D721Med (cell line): ENCODE results near the gene NFKBIZ.

Experiments
- DNase-seq: peaks from one replicate; pipeline ENCODE4 v3.0.0; 2011; ENCODE audit warnings: low spot score; ENCODE audit not compliant: insufficient read length
- FAIRE-seq: peaks from 2 replicates; lab custom pipeline; 2011; peaks lifted over from hg19 to GRCh38; lab: Jason Lieb, UNC
- TF ChIP-seq, protein P1 (sequence below): IDR thresholded peaks from 2 replicates; pipeline ENCODE4 v1.5.1; 2012; ENCODE audit warnings: mild to moderate bottlenecking, control low read depth; ENCODE audit not compliant: insufficient read depth; ENCODE audit errors: missing control alignments

The NFKBIZ gene

DNA sequence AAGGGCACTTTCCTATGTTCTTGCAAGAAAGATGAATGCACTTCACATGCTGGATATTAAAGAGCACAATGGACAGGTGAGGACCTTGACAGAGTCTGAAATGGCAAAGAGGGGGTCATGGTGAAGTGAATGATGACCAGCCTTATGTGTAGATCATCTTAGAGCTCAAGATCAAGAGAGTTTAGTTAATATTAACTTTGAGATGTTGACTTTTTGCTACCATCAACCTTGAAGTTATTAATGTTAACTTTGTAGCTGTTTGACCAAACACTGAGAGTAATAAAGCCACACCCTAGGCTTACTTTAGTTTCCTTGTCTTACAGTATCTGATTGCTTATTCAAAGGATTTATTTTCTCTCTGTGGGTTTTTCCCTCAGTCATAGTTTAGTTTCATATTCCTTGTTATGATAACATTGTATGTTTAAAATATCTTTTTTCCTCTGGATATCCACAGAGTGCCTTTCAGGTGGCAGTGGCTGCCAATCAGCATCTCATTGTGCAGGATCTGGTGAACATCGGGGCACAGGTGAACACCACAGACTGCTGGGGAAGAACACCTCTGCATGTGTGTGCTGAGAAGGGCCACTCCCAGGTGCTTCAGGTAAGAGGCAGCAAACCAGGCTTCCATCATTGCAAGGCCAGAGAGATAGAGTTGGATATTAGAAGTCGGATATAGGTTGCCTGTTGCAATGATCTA, 5.4 kb downstream of the NFKBIZ start:
- TF ChIP-seq, protein P1, sequence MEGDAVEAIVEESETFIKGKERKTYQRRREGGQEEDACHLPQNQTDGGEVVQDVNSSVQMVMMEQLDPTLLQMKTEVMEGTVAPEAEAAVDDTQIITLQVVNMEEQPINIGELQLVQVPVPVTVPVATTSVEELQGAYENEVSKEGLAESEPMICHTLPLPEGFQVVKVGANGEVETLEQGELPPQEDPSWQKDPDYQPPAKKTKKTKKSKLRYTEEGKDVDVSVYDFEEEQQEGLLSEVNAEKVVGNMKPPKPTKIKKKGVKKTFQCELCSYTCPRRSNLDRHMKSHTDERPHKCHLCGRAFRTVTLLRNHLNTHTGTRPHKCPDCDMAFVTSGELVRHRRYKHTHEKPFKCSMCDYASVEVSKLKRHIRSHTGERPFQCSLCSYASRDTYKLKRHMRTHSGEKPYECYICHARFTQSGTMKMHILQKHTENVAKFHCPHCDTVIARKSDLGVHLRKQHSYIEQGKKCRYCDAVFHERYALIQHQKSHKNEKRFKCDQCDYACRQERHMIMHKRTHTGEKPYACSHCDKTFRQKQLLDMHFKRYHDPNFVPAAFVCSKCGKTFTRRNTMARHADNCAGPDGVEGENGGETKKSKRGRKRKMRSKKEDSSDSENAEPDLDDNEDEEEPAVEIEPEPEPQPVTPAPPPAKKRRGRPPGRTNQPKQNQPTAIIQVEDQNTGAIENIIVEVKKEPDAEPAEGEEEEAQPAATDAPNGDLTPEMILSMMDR, result no peak
- DNase-seq (no peak), FAIRE-seq (no peak)

DNA sequence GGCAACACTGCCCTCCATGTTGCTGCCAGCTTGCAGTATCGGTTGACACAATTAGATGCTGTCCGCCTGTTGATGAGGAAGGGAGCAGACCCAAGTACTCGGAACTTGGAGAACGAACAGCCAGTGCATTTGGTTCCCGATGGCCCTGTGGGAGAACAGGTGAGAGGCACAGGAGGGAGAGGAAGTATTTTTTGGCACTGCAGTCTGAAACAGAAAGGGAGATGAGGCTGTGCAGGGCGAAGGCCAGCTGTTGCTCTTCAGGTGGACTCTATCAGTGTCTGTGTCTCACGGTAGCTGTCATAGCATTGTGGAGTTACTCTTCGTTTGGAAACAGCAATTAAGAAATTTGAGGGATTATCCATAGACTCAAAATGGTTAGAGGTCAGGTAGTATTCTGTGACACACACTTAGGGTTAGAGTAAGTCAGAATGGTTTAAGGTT, 8.0 kb downstream of the NFKBIZ start:
- DNase-seq, result no peak
- TF ChIP-seq, protein P1, result no peak
- FAIRE-seq, result no peak

DNA sequence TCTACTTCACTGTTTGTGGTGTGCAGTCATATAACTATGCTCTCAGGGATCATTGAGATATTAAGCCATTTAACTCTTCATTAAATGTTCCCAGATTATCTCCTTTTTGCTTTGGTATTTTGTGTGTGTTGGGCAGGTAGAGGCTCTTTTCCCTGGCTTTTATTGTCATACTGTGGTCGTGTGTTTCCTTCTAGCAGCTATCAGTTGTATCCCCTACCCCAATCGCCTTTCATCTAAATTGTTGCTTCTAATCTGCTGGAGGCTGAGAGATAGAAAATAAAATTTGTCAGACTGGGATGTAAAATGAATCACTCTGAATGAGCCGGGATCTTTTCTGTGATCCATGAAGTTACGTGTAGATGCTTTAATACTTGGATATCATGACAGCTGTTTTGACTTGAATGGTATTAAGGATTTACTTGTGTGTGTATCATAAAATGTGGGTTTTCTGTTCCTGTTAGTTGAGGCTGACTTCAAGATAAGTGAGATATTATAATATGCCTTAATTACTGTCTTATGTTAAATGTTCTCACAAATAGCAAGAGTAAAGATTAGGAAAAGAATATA, 9.2 kb downstream of the NFKBIZ start:
- no peak for DNase-seq
- no peak for FAIRE-seq
- TF ChIP-seq, protein P1, result no peak

DNA sequence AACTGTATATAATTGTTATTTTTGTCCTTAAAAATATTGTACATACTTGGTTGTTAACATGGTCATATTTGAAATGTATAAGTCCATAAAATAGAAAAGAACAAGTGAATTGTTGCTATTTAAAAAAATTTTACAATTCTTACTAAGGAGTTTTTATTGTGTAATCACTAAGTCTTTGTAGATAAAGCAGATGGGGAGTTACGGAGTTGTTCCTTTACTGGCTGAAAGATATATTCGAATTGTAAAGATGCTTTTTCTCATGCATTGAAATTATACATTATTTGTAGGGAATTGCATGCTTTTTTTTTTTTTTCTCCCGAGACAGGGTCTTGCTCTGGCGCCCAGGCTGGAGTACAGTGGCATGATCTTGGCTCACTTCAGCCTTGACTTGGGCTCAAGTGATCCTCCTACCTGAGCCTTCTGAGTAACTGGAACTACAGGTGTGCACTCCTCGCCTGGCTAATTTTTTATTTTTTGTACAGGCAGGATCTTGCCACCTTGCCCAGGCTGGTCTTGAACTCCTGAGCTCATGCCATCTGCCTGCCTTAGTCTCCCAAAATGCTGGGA, 10.7 kb downstream of the NFKBIZ start:
- no peak for DNase-seq
- FAIRE-seq, result no peak
- TF ChIP-seq, protein P1, result no peak

DNA sequence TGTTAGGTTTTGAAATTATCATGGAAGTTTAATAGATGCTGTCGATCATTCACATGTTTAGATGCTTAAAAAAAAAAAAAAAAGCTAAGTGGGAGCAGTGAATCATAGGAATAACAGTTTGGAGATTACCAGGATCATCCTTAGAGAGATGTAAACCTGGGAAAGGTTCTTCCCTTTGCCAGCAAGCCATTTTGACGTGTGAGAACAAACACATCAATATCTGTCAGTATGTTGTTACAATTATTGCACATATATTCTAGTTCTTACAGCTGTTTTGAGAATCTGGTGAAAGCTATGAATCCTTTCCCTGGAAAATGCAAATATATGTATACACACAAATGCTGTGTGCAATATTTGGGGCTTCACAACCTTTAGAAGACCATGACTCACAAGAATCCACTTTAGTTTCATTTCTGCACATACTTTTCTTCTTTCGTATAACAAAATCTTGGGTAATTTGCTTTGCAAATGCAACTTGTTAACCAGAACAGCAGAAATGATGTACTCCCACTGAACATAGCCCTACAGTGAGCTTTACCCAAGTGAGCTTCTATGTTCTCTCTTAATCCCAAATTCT, 12.0 kb downstream of the NFKBIZ start:
- TF ChIP-seq, protein P1, result no peak
- DNase-seq (no peak), FAIRE-seq (no peak)

DNA sequence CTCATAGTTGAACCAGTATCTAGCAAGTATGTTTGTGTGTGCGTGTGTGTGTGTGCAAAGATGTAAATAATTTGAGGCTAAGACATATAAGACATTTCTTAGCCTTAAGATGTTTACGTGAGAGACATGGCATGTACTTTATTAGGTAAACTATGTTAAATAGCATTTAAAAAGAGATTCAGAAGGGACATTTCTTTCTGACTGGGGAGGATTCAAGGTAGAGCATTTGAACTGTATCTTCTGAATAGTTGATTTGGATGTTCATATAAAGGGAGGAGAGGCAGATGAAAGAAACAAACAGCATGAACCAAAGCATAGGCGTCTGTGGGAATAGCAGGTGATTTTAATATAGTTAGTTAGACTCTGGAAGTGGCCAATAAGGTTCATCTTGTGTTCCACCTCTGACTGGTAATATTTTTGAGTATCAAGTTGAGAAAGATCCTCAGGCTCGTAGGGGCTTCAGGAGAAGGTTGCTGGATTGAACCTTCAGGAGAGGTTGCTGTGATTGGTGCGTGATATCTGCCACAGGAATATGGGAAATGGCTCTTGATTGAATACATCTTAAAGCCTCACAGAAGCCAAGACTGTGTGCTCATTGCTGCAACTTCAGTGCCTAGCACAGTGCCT, 12.6 kb downstream of the NFKBIZ start:
- no peak for DNase-seq

More for the DNA sequence above, 12.6 kb downstream of the NFKBIZ start:
- no peak for FAIRE-seq
- TF ChIP-seq, protein P1, result no peak
